NCI-H1436 treated with DMSO at 0.1 percent for 48 hours (cell line): ENCODE results near the gene SYT6.

Experiments used
- DNase-seq: peaks from one replicate; lab custom pipeline; 2025; lab: John Stamatoyannopoulos, UW

Gene SYT6

DNA sequence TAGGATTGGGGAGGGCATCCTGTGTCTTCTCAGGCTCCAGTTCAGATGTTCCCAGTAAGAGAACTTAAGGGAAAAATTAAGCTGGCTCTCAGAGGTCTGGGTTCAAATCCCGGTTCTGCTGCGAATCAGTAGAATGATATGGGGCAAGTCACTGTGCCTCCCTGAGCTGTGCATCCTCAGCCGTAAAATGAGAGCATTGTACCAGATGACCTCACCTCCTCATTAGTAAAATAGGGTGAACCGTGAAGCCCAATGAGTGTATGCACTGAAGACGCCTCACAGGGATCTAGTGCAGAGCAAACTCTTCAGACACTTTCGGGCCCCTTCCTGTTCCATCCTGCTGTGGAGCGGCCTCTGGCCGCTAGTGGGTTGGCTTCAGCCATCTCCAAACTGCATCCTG is 36.0 kb downstream of the SYT6 start:
- no peak for DNase-seq

DNA sequence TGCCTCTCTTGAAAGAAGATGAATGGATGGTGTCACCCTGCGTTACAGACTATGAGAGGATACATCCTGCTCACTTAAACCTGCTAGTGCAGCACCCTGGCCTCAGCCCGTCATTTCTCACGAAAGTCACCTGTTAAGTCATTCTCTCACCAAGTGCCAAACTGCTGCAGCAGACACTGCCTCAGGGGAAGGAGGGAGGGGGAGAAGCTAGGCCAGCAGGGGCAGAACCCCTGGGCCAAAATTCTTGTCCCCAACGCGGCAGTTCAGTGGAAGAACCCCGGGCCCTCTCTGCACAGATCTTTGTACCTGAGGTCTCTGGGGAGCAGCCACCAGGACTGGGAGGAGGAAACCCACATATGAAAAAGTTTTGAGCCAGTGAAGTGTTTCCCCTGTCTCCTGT is 37.6 kb downstream of the SYT6 start:
- DNase-seq = no peak

DNA sequence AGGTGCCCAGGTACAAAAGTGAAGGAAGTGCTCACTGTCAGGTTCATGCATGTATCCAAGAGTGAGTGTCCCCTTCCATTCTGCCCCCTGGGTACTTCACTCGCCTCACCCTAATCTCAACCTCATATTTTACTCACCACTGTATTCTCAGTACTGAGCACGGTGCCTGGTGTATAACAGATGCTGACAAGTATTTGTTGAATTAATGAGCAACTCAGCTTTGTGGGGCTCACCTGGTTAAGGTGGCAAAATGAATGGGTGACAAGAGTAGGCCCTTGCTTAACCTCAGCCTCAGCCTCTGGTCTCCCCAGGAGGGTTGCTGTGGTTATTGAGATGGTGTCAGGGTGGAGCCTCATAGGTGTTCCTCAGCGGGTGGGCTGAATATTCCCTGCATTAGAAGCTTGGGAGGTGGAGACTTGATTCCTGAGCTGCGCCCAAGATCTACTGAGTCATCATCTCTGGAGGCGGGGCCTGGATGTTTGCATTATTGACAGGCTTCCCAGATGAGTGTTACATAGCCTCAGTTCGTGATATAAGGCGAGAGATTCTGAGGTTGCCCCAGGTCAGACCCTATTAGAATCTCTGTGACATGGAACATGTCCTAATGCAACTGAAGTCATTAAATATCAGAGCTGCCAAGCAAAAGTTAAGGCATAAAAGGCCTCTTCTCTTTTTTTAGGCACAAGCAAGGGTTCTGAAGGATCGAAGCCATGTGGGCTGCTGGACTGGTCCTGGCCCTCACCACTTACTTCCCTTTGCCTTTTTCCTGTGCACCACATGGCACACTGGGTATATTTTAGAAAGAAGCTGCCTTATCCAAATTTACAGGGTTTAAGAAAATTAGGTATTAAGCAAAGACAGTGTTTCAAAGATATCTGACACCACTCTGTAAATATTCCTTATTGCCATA is 39.2 kb downstream of the SYT6 start:
- DNase-seq = no peak

DNA sequence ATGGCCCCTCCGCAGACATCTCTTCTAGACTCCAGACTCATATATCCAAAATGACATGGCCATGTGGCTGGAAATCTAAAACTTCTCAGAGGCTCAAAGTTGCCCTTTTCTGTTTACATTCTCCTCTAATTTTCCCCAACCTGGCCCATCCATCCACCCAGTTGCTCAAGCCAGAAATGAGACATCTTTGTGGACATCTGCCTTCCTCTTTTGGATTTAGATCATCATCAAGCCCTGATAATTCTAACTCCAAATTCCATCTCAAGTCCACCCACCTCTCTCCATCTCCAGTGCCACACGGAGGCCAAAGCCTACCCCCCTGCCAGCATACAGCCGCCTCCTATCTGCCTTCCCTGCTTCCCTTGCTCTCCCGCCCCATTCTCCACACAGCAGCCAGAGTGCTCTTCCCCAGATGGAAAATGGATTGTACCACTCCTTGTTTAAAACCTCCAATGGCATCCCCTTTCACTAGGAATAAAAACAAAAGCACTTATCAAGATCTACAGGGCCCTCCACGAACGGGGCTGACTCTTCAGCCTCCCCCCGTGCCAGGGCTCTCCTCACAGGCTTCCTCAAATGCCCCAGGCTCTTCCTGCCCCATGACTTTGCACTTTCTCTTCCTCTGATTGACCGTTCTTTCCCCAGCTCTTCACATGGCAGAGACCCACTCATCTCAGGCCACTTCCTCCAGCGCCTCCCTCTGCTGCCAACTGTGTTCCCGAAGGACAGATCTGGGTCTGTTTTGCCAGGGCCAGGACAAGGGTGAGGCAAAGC is 40.1 kb downstream of the SYT6 start:
- DNase-seq = no peak

DNA sequence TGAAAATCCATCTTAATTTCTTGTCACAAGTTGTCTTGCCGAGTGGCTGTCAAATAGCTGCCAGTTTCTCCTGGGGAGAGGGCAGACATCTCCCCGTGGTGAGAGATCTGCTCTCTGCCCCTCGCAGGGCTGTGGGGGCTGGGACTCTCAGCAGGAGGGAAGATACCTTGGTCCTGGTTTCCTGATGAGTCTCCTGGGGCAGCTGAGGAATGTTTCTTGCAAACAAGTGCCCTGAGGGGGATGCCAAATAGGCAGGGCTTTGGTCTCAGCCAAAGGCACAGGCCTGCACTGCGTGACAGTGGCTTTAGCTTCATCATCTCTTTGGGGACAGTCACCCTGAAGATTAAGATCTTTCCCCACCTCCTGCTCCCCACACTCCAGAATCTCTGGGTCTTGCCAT is 40.9 kb downstream of the SYT6 start:
- no peak for DNase-seq

DNA sequence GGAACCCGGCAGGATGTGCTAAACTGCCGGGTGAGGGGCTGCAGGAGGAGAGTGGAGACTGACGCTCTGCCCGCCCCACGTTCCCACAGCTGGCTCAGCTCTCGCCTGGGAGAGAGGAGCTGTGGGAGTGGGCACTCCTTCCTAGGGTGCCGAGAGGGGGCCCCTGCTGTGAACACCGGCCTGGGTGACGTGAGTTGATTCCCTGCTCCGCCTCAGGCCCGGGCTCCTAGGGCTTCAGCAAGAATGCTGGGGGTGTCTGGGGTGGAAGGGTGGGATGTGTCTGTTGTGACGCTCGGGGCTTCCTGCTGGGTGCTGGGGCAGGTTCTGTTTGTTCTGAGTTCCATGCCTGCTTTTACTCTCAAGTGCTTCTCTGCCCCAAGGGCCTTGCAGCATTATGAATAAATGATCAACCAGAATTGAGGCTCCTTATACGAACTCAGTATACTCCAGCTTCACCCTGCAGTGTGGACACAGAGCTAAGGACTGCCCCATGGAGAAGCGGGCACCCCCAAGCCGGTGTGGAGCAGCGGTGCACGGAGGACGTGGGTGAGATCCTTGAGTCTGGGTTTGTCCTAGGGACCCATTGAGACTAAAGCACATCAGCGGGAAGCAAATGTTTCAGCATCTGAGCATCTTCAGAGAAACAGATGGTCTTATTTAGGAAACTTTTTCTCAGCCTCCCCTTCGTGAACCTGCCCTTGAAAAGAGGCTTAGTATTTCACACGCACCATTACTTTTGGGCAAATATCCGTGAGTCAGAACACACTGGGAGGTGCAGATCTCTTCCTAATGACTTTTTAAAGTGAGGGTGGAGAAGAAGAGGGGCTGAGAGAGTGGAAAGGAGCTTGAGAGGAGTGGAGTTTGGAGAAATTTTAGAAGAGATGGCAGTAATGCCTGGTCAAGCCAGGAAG is 41.7 kb downstream of the SYT6 start:
- no peak for DNase-seq

DNA sequence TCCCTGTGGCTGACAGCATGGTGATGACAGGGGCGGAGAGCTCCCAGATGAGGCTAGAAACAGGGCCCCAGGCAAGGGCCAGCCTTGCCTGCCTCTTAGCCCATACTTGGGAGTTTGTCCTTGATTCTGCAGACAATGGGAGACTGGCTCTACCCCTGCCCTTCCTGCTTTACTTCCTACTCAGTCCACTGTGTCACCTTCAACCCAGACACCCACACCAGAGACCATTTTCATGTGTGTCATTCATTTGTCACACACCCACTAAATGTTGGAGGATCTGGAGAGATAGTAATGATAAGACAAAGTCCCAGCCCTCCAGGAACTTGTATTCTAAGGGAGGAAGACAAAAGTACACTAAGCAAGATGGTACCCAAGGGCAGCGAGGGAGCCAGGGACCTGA is 43.7 kb downstream of the SYT6 start:
- DNase-seq = no peak

DNA sequence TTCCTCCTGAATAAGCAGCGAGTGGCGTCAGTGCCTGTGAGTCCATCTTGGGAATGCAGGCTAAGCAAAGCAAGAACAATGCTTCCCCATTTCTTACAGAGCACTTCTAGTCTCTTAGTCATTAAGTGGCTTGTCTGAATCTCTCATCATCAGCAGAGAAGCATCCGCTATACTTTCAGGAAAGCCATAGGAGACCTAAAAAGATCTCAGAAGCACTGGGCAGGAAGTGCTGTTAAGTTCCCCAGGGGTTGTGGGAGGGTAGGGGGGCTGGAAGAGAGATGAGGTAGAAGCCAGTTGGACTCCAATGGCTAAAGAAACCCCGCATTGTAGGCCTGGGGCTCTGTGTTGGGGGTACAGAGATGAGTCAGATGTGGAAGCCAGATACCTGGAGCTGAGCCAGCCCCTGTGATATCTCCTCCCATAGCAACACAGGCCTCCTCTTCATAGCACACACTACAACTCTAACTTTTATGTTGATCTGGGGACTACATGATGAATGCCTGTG is 44.9 kb downstream of the SYT6 start:
- DNase-seq = no peak

DNA sequence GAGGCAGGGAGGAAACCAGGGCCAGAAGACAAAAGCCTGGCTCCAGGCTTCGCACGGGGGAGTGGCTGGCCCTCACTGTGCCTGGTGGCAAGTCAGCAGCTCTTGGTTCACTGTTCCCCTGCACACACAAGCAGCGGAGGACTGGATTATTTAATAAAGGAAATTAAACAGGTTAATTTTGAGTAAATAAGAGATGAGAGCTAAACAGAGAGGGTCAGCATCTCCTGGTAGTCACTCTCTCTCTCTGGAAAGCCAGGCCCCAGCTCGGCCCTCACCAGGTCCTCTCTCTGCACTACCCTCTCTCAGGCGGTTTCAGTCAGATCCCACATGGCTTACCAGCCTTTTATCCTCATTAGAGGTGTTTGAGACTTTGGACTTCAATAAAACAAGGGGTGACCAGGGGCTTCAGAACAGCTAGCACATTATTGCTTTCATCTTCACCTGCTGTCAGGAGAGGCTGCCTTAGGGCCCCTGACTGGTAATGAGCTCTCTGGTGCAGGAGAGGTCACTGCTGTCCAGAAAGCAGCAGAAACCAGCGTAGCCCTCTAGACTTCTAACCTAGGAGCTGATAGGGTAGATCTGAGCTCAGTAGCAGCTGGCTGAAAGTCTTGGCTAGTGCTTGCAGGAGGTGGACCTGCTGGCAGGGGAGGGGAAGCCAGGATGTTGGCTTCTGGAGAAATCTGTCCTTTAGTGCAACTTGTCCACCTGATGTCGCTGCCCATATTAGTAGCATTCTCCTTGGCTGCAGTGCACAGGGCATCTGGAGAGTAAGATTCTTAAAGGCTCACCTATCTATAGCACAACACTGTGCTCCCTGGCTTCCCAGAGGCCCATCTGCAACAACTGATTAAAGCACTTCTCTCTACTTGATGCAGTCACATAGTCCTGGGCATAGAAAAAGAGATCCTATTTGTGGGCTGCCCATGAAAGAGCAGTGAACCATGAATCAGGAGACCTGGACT is 45.9 kb downstream of the SYT6 start:
- no peak for DNase-seq

DNA sequence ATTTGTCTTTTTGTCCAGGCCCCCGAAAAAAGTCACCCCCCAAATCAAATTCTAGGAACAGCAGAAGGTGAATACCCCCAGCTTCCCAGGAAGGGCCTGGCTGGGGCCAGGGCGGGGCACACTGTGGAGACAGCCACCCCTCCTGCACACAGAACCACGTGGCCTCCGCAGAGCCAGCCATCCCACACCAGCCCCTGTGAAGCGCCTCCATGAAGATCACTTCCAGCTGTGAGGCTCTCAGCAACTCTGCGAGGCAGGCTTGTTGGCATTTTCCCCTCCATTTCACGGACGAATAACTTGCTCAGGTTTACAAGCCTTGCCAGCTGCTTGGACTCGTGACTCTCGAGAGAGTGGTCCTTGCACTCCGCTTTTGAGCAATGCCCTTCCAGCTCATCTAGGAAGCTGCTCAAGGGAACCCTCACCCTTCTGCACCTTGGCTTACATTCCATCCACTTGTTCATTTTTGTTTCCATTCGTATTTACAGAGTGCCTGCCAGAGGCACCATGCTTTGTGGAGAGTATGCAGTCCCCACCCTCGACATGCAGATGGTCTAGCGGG is 48.2 kb downstream of the SYT6 start:
- no peak for DNase-seq

DNA sequence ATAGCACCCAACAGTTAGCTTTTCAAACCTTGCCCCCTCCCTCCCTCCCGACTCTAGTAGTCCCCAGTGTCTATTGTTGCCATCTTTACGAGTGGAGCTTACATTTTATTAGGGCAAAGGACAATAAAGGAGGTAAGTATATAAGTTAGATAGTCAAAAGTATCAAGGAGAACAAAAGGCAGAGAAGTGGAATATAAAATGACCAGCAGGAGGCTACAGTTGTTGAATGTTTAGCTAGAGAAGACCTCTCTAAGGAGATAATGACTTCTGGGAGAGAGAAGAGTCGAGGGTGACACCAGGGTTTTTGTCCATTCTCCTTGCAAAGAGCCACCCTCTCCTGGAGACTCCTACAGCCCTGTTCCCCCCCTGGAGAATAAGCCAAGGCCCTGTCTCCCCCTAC is 48.7 kb downstream of the SYT6 start:
- DNase-seq = no peak

DNA sequence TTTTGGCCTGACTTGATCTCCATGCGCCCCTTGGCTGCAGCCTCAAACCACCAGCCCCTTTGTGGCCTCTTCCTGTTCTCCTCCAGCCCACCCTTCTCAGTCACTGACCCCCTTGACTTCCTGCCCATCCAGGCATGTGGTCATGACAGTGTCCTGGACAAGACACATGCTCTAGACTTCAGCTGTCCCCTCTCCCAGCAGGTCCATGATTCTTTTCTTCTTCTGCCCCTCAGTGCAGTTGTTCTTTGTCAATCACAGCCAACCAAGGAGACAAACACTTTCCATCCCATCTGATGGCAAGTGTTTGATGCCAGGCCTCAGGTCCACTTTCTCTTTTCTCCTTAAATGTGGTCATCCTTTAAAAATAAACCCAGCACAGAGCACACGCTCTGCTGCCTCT is 49.7 kb downstream of the SYT6 start:
- DNase-seq = no peak

DNA sequence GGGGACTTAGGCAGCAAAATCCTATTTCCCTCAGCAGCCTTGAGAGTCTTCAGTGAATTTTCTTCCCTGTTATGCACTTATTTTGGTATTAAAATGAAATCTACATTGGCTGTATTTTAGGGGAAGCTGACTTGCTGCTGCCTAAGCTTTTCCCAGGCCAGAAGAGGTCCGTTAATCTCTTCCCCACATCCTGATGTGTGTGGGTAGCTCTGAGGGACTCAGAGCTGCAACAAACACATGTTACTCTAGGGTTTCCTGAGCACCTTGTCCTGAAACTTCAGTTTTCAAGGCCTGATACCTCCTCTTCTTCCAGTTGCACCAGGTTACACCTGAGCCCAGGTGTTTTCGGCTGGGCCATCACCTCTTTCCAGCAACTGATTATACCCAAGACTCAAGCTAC is 51.5 kb downstream of the SYT6 start:
- no peak for DNase-seq

DNA sequence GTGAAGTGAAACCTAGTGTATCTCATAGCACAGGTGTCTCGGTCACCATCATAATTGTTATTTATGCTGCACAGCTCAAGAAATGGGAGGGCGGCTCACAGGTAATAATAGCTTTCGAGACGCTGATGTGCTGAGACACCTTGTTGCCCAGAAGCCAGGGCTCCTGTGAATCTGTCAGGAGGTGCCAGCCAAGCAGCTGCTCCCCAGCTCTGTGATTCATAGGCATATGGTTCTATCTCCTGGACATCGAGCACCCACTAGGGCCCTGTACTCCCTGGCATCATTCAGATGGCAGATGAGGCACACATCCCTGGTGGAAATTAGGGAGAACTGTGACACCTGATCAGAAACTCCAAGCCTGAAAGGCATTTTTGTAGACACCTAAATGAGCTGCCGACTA is 53.5 kb downstream of the SYT6 start:
- no peak for DNase-seq

DNA sequence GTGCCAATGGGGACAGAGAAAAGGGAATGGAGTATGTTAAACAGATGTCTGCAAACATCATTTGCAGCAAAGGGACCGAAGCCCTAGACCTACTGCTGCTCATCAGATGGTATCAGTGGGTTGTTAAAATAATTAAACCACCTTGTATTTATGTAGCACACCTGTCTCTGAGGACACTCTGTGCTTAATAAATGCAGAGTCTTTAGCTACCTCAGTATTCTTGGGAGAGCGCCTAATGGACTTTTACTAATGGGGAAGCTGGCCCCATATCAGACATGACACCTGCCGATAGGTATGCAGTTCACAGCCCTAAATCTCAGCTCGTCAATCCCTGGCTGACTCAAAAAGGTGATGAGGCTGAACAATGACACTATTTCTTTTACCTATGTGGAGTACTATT is 54.4 kb downstream of the SYT6 start:
- no peak for DNase-seq

DNA sequence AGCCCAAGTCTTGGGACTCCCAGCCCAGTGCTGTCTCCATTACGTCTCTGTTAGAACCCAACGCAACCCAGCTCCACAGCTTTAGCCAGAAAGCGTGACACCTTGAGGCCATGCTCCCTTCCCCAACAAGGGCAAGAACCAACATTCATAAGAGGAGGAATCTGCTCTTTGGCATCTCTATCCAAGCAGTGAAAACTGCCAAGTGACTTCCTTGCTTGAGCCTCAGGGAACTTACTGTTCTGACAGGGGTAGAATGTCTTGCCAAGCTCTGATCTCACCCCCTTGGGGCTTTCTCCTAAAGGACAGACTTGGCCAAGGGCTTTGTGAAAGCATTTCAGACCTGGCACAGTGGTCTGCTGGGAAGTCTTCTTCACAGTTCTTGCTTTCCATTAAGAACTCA is 56.6 kb downstream of the SYT6 start:
- DNase-seq = no peak

DNA sequence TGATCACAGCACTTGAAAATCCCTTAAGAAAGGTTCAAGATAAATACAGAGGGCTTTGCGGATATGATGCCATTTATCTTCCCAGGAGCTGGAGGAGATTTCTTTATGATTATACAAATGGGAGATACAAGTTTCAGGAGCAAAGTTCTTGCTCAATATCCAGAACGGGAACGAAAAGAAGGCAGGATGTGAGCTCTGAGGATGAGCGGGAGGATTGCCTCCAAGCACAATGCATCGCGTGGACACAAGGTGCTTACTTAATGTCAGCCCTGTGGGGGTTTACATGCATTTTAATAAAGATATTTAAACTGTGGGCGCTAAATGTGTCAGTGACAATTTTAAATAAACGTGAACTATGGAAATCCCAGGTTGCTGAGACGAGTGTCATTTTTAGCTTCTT is 59.0 kb downstream of the SYT6 start:
- DNase-seq = no peak

DNA sequence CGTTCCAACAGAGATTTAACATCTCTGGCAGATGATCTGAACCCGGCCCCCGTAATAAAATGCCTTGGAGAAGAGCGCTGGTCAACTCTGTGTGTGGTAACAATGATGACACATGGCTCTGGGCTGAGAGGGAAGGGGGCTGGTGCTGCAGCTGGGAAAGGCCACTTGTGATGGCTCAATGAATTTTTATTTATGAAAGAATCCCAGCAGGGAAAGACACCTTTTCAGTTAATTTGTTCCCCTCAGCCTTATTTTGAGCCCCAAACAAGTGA is 59.4 kb downstream of the SYT6 start:
- DNase-seq = no peak

DNA sequence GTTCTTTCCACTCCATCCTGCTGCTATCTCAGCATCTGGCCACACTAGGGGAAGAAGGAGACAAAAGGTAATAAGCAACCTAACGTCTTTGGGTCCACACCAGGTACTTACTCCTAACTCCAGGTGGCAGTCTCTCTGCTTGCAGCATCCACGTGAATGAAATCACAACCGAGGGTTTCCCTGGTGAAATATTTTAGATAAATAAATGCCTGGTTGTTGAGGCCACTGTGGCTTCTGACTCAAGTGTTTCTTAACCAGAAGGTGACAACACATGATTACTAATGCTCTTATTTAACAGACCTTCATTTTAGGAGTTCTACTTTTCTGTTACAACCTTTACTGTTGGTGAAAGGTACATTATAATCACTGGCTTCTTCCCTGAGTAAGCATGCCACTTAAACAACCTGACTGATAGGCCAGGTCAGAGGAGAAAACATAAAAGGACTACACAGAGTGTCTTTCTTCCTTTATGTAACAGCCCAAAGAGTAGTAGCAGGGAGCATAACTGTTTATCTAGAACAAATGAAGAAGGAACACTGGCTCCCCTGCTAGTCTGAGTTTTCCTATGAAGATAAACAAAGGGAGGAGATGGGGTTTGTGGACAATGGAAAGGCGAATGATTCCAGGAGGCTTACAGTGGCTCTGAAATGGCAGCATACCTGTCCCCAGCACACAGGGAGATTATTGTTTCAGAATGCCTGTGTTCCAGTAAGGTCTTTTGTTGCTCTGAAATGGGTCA is 59.9 kb downstream of the SYT6 start:
- DNase-seq = no peak
